Epithelial cell of esophagus (primary cell): ENCODE data around the gene LPP.
"Not testable (repeated sequence)": the region's sequence is repeated elsewhere in the genome, so short reads cannot be mapped to it uniquely, and the experiment has no call there.

ENCODE experiments used
- DNase-seq: peaks from one replicate; pipeline ENCODE4 v3.0.0; 2010; ENCODE audit warnings: low read depth
- H3K4me3 ChIP-seq: 2 replicates; pipeline ENCODE4 v1.5.1; 2011; ENCODE audit warnings: mild to moderate bottlenecking, low read length, control low read depth
- CTCF ChIP-seq: IDR thresholded peaks from 2 replicates; pipeline ENCODE4 v1.5.1; 2011; ENCODE audit warnings: low read depth, mild to moderate bottlenecking, low read length, control low read depth, inconsistent platforms; ENCODE audit not compliant: insufficient read depth; ENCODE audit errors: missing control alignments

LPP gene

GRCh38 chr3:188697127-188697526 is 543.2 kb downstream of the LPP start:
- no peak for DNase-seq
- no peak for TF ChIP-seq CTCF
- no peak overlapping the region for H3K4me3 ChIP-seq

- DNase-seq, result no peak
- H3K4me3 ChIP-seq, result no peak overlapping the region
- TF ChIP-seq CTCF, result no peak
These were observed 544.5 kb downstream of the LPP start for GRCh38 chr3:188698436-188698835.

GRCh38 chr3:188700501-188700900 is 546.5 kb downstream of the LPP start:
- no peak for TF ChIP-seq CTCF
- DNase-seq, result no peak
- H3K4me3 ChIP-seq, result no peak overlapping the region

GRCh38 chr3:188700918-188701317 is 547.0 kb downstream of the LPP start:
- no peak overlapping the region for H3K4me3 ChIP-seq
- no peak for DNase-seq
- TF ChIP-seq CTCF, result no peak

- no peak for TF ChIP-seq CTCF
- DNase-seq, result no peak
- no peak overlapping the region for H3K4me3 ChIP-seq
These were observed 547.6 kb downstream of the LPP start for GRCh38 chr3:188701485-188701969.

GRCh38 chr3:188702028-188702427 is 548.1 kb downstream of the LPP start:
- not testable (repeated sequence) for DNase-seq, H3K4me3 ChIP-seq

GRCh38 chr3:188706176-188706575 is 552.2 kb downstream of the LPP start:
- no peak for TF ChIP-seq CTCF
- H3K4me3 ChIP-seq, result no peak overlapping the region
- peak; percentile 11 for DNase-seq
